ENCODE measurements around the gene OGDH. TPM values are rescaled to one million over a fixed set of nuclear protein-coding genes. Genes with fewer than 3 reads are reported as not detected.
A peak's percentile ranks its signal among the peaks of the same experiment; 100 is the strongest.

Gene OGDH
- total RNA-seq, 2 donors from 2014 or later: 277 to 390 TPM

DNA sequence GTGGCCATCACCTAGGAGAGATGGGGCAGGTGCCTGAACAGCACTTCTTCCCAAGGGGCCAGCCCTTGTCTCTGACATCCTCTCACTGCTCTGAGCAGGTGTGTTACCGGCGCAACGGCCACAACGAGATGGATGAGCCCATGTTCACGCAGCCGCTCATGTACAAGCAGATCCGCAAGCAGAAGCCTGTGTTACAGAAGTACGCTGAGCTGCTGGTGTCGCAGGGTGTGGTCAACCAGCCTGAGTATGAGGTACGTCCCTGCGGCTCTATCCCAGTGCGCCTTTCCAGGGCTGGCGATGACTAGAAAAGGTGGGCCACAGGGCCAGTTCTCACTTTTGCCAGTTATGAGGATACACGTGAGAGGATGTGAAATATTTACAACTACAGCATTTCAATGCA lies 87.9 kb downstream of the OGDH start:
- H3K9me3 ChIP-seq: no peaks in the 10 kb centered on the region
- peak overlapping the region; percentile 63 to 81 for H3K27ac ChIP-seq
- peaks cover 75% of the 10 kb centered on the region for H3K36me3 ChIP-seq
- H3K4me1 ChIP-seq: peaks cover 0 to 6% of the 10 kb centered on the region in 2 donors
- H3K4me3 ChIP-seq: no peak overlapping the region
- TF ChIP-seq, protein P1, sequence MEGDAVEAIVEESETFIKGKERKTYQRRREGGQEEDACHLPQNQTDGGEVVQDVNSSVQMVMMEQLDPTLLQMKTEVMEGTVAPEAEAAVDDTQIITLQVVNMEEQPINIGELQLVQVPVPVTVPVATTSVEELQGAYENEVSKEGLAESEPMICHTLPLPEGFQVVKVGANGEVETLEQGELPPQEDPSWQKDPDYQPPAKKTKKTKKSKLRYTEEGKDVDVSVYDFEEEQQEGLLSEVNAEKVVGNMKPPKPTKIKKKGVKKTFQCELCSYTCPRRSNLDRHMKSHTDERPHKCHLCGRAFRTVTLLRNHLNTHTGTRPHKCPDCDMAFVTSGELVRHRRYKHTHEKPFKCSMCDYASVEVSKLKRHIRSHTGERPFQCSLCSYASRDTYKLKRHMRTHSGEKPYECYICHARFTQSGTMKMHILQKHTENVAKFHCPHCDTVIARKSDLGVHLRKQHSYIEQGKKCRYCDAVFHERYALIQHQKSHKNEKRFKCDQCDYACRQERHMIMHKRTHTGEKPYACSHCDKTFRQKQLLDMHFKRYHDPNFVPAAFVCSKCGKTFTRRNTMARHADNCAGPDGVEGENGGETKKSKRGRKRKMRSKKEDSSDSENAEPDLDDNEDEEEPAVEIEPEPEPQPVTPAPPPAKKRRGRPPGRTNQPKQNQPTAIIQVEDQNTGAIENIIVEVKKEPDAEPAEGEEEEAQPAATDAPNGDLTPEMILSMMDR (IDR thresholded peaks at IDR 0.05): no peak
- no peaks in the 10 kb centered on the region for H3K27me3 ChIP-seq
- no peak for DNase-seq (ENCODE audit: low spot score)

DNA sequence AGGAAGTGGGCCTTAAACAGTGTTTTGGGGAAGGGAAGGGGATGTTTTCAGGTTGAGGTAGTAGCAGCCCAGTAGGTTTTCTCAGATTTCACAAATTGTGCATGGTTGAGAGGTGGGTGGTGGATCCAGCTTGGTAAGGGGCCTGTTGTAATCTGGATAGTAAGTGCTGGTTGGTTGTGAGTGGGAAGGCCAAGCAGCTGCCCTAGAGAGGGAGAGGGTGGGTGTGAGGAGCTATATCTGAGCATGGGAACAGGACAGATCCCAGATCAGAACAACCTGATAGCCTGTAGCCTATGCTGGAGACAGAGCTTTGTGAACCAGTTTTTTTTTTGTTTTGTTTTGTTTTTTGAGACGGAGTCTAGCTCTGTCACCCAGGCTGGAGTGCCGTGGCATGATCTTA lies 88.3 kb downstream of the OGDH start:
- no peak overlapping the region for H3K4me3 ChIP-seq
- peak overlapping the region; percentile 63 to 81 for H3K27ac ChIP-seq
- H3K36me3 ChIP-seq: peaks cover 78% of the 10 kb centered on the region
- no peak for DNase-seq (ENCODE audit: low spot score)
- no peaks in the 10 kb centered on the region for H3K9me3 ChIP-seq
- H3K4me1 ChIP-seq: peaks cover 0 to 6% of the 10 kb centered on the region in 2 donors
- TF ChIP-seq, protein P1 (IDR thresholded peaks at IDR 0.05): no peak
- no peaks in the 10 kb centered on the region for H3K27me3 ChIP-seq

DNA sequence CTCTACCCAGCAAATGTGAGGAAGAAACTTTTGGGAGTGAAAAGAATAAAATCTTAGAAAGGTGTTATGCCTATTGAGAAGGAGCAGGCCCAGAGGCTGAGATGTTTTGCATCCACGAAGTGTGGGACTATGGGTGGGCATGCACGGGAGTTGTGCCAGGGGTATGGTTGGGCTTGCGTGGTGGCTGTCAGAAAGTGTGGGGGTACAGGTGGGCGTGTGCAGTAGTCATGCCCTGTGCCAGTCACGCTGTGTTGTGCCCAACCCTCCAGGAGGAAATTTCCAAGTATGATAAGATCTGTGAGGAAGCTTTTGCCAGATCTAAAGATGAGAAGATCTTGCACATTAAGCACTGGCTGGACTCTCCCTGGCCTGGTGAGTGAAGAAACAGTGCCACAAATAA lies 89.3 kb downstream of the OGDH start:
- no peaks in the 10 kb centered on the region for H3K27me3 ChIP-seq
- no peak overlapping the region for H3K27ac ChIP-seq
- peaks cover 79% of the 10 kb centered on the region for H3K36me3 ChIP-seq
- H3K4me1 ChIP-seq: peaks cover 0 to 6% of the 10 kb centered on the region in 2 donors
- DNase-seq (ENCODE audit: low spot score): no peak
- TF ChIP-seq, protein P1 (IDR thresholded peaks at IDR 0.05): no peak
- no peaks in the 10 kb centered on the region for H3K9me3 ChIP-seq
- no peak overlapping the region for H3K4me3 ChIP-seq

DNA sequence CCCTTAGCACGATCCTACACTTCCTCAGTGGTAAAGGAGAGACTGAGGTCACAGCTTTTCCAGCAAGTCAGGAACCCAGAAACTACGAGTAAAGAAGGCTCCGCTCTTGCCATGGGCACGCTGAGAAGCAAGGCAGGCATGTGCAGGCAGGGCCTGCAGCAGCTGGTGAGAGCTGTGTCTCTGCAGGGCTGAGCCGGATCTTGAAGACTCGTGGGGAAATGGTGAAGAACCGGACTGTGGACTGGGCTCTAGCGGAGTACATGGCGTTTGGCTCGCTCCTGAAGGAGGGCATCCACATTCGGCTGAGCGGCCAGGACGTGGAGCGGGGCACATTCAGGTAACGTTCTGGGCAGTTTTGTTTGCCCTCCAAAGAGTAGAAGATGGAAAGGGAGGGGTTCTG lies 90.3 kb downstream of the OGDH start:
- Histone ChIP-seq H3K36me3 (peaks cover 83% of the 10 kb centered on the region), H3K4me3 (no peak overlapping the region), H3K4me1 (peaks cover 0 to 9% of the 10 kb centered on the region in 2 donors), H3K27ac (no peak overlapping the region), H3K9me3 (no peaks in the 10 kb centered on the region), H3K27me3 (no peaks in the 10 kb centered on the region)
- TF ChIP-seq, protein P1 (IDR thresholded peaks at IDR 0.05): no peak
- no peak for DNase-seq (ENCODE audit: low spot score)

DNA sequence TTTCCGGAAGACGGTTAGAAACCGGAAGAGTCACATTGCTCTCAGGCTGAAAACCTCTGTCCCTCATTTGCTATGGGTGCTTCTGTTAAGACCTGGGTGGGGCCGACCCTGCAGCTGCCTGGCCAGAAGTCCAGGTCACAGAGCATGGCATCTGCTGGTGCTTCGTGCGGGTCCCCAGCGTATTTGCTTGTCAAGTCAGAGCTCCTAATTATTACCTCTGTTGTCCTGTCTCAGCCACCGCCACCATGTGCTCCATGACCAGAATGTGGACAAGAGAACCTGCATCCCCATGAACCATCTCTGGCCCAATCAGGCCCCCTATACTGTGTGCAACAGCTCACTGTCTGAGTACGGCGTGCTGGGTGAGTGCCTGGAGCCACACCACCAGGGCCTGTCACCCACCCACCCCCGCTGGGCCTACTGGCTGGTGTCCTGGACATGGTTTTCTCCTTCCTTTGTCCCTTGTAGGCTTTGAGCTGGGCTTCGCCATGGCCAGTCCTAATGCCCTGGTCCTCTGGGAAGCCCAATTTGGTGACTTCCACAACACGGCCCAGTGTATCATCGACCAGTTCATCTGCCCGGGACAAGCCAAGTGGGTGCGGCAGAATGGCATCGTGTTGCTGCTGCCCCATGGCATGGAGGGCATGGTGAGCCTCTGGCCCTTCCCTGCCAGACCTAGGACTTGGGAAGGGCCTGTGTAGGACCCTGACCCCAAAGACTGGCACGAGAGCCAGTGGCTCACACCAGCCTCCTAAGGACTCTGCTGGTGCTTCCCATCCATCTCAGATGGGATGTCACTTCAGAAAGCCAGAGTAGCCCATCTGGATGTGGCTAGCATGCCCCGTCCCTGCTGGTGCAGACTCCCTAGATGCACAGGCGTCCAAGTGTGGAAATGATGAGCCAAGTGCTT lies 91.0 kb downstream of the OGDH start:
- TF ChIP-seq, protein P1 (IDR thresholded peaks at IDR 0.05): no peak
- peaks cover 89% of the 10 kb centered on the region for H3K36me3 ChIP-seq
- no peaks in the 10 kb centered on the region for H3K9me3 ChIP-seq
- H3K4me1 ChIP-seq: peaks cover 0 to 16% of the 10 kb centered on the region in 2 donors
- no peak for DNase-seq (ENCODE audit: low spot score)
- no peak overlapping the region for H3K27ac ChIP-seq
- H3K4me3 ChIP-seq: no peak overlapping the region
- H3K27me3 ChIP-seq: no peaks in the 10 kb centered on the region

Measured in right atrium auricular region (tissue), 2 donors.